Activated CD4-positive, CD25-positive, alpha-beta regulatory T cell treated with anti-CD3 and anti-CD28 coated beads, Interleukin-2, amount 50 U/mL, for 72 hours (primary cell): ENCODE measurements around the gene ETNK2.
A peak's percentile ranks its signal among the peaks of the same experiment; 100 is the strongest.

Source experiments
- DNase-seq: peaks from one replicate; pipeline ENCODE4 v3.0.0; 2021

The ETNK2 gene

GRCh38 chr1:204146309-204146708, 5.5 kb downstream of the ETNK2 start:
- no peak for DNase-seq

DNA sequence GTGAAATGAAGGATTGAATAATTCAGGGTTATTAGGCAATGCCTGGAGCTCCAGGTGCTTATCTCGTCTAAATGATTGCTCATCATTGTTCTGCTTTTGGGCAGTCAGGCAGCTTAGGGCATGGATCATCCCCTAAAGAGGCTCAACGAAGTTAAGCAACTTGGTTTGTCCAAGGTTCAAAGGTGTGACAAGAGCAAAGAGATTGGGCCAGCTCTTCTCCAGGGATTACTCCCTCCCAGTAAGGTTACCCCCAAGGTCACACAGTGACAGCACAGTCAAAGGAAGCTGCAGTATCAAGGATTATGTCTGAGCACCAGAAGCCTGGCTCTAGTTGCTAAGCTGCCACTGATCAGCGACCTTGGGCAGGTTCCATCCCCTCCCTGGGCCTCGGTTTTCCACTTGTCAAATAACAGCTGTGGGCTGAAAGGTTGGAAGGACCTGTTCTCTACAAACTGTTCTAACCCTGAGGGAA, 6.8 kb downstream of the ETNK2 start:
- DNase-seq: no peak

- no peak for DNase-seq
Measured at GRCh38 chr1:204143276-204144041, 8.4 kb downstream of the ETNK2 start.

- DNase-seq: no peak
Measured at GRCh38 chr1:204142032-204142974, 9.5 kb downstream of the ETNK2 start.

GRCh38 chr1:204141131-204141530, 10.7 kb downstream of the ETNK2 start:
- DNase-seq: no peak

DNA sequence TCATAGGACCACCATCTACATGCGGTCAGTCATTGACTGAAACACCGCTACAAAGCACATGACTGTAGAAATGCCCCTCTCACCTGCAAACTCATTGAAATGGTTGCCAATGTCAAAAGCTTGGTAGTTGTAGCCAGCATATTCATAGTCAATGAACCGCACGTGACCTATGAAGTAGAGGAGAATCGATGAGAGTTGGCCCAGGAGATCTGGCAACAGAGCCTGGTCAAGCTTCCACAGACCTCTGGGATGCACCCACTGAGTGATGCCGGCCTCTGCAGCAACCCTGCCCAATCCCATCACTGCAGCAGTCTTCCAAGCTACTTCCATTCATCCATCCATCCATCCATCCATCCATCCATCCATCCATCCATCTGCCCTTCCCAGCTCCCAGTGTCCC, 11.9 kb downstream of the ETNK2 start:
- no peak for DNase-seq

DNA sequence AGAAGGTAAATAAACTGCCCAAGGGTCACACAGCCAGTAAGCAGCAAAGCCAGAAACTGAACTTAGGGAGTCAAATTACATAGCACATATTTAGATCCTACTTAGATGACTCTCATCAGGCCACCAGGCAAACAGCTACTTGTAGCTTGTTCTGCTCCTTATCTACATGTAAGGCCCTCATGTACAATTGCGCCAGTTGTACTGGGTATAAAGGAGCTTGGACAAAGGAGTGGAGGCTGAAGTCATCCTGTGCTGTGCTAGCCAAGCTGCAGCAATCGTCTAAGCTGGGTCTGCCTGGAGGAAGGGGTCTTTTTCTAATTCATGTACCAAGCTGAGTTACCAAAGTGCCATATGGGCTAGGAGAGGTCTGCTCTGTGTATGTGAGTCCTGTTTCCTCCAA, 12.8 kb downstream of the ETNK2 start:
- no peak for DNase-seq

- no peak for DNase-seq
Measured at GRCh38 chr1:204136814-204137213, 15.0 kb downstream of the ETNK2 start.

GRCh38 chr1:204134103-204134502, 17.7 kb downstream of the ETNK2 start:
- no peak for DNase-seq

DNA sequence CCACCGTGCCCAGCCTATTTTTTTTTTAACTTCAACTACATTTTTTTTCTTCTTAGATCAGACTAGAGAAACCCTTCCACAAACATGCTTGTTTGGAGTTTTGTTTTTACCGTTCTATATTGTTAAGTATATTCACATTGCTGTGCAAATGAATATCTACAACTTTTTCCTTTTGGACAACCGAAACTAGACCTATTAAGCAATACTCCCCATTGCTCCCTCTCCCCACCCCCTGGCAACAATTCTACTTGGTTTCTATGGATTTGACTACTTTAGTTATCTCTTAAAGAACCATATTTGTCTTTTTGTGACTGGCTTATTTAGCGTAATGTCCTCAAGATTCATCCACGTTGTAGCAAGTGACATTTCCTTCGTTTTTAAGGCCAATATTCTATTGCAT, 19.1 kb downstream of the ETNK2 start:
- DNase-seq: no peak

GRCh38 chr1:204131978-204132377, 19.9 kb downstream of the ETNK2 start:
- no peak for DNase-seq

- DNase-seq: no peak
Measured at GRCh38 chr1:204130981-204131892, 20.6 kb downstream of the ETNK2 start.

DNA sequence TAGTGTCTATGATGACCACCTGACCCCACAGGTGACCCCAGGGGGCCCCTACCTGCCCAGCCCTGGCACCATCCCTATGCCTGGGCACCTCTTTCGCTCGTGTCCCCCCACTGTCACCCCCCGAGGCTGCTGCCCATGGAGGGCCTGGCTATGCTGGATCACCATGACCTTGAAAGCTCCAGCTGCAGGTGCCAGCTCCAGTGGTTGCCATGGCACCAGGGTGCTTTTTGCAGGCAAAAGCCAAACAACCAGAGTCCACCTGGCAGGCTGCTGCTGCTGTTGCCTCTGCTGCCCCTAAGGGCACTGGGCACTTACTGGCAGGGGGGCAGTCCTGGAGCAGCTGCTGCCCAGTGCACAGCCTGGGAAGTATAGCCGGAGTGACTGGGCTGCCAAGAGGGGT, 21.7 kb downstream of the ETNK2 start:
- no peak for DNase-seq

- DNase-seq: peak; percentile 72
Measured at GRCh38 chr1:204128964-204129896, 22.6 kb downstream of the ETNK2 start.

- DNase-seq: no peak
Measured at GRCh38 chr1:204128464-204128963, 23.3 kb downstream of the ETNK2 start.

- no peak for DNase-seq
Measured at GRCh38 chr1:204127597-204128242, 24.1 kb downstream of the ETNK2 start.

DNA sequence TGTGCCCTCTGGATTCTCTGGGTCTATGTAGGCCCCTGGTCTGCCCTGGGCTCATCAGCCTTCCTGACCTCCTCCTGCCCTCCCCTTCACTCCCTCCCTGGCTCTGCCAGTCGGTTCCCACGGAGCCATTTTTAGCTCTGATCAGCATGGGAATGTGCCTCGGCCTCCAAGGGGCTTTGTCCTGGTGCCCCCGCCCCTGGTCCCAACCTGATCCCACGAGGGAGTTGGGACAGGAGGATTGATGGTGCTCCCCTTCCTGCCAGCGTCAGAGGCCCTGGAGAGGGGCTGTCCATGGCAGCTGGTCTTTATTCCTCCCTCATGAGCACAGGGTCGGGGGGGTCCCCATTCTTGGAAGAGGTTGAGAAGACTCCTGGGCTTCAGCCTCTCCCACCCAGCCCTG, 24.9 kb downstream of the ETNK2 start:
- no peak for DNase-seq

DNA sequence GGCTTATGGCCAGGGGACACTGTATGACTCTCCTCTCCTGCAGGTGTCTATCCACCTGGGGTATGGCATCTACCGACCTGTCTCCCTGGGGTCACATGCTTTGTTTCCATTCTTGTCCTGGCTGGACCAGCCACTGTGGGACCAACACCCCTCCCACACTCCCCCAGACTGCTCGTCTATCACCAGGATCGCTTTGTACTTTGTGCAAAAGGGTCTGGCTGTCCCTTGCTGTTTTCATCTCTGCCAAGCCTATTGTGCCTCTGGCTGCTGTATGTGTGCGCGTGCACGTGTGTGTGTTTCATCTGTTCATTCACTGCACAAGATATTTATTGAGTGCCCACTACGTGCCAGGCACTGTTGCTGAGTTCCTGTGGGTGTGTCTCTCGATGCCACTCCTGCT, 25.5 kb downstream of the ETNK2 start:
- no peak for DNase-seq

- DNase-seq: no peak
Measured at GRCh38 chr1:204125759-204126351, 26.0 kb downstream of the ETNK2 start.

- DNase-seq: no peak
Measured at GRCh38 chr1:204124639-204125038, 27.2 kb downstream of the ETNK2 start.

DNA sequence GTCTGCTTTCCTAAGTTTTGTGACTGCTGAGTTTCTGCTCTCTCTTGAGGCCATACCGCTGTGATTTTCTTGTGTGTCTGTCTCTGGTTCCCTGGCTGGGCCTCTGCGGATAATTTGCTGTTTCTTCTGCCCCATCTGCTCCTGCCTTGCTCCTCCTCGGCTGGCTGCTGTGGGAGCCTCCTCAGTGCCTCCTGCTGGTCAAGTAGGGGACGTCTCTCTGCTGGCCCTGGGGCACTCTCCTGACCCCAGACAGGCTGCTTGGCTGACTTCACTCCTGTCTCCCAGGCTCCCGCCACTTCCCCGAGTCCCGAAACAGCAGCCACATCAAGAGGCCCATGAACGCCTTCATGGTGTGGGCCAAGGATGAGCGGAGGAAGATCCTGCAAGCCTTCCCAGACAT, 28.5 kb downstream of the ETNK2 start:
- DNase-seq: no peak
